Upper lobe of left lung (tissue), 6 donors: ENCODE data around the gene USP33. TPM values are rescaled to one million over a fixed set of nuclear protein-coding genes. Genes with fewer than 3 reads are reported as not detected.
"Not testable (repeated sequence)": the region's sequence is repeated elsewhere in the genome, so short reads cannot be mapped to it uniquely, and the experiment has no call there.

Experiments
- ATAC-seq, 2 donors: fragments of 200-7000 bp; cut with Tn5 transposase; one replicate each; pipeline ENCODE4 v1.9.1; 2022; ENCODE audit warnings: mild to moderate bottlenecking in 2 of 2, moderate library complexity in 2 of 2; ENCODE audit not compliant: low FRiP score in 2 of 2
- DNase-seq, 2 donors: peaks; one replicate each; pipeline ENCODE4 v3.0.0-alpha.2; 2019 to 2020
- H3K27ac ChIP-seq, 4 donors: fragments of 200-600 bp; sonication (generic); one replicate each; pipeline ENCODE4 v1.5.1; 2016 to 2019
- H3K27me3 ChIP-seq, 4 donors: fragments of 200-600 bp; sonication (generic); one replicate each; pipeline ENCODE4 v1.5.1; 2017 to 2019
- H3K36me3 ChIP-seq, 4 donors: fragments of 200-600 bp; sonication (generic); one replicate each; pipeline ENCODE4 v1.5.1; 2016 to 2019
- H3K4me1 ChIP-seq, 4 donors: fragments of 200-600 bp; sonication (generic); one replicate each; pipeline ENCODE4 v1.5.1; 2018 to 2019
- H3K4me3 ChIP-seq, 4 donors: fragments of 200-600 bp; sonication (generic); one replicate each; pipeline ENCODE4 v1.5.1; 2017 to 2019; ENCODE audit warnings: mild to moderate bottlenecking in 2 of 4, moderate library complexity in 1 of 4
- H3K9me3 ChIP-seq, 4 donors: fragments of 200-600 bp; sonication (generic); one replicate each; pipeline ENCODE4 v1.5.1; 2018 to 2019
- EP300 ChIP-seq, 4 donors: sonication (generic); formaldehyde crosslinking; IDR thresholded peaks; one replicate each; pipeline ENCODE4 v1.5.1; 2017; ENCODE audit warnings: antibody characterized with exemption in 4 of 4, control low read depth in 2 of 4
- POLR2A ChIP-seq, 4 donors: fragments of 450-650 bp; IDR thresholded peaks; one replicate each; pipeline ENCODE4 v1.5.1; 2016 to 2017; ENCODE audit warnings: antibody characterized with exemption in 4 of 4, mild to moderate bottlenecking in 2 of 4
- POLR2AphosphoS5 ChIP-seq, 2 donors: sonication (generic); formaldehyde crosslinking; IDR thresholded peaks; one replicate each; pipeline ENCODE4 v1.5.1; 2017; ENCODE audit warnings: antibody characterized with exemption in 2 of 2
- WGBS, 2 donors: methylation state at CpG; one replicate each; pipeline ENCODE4 v1.1.5; 2017 to 2018; 5-methylcytosine and 5-hydroxymethylcytosine counted together
- total RNA-seq, 6 donors: library from RNA; depleted of rRNA in 4 of 6; stranded (reverse); fragments of >200 nt in 4 of 6; gene quantifications; one replicate each; pipeline versions ENCODE4 v1.1.0 to v1.2.1, GENCODE V29; 2016 to 2021
- TF ChIP-seq, protein P1 (sequence below), 6 experiments: fragments of 450-650 bp in 4 of 6; fragments of 200-600 bp in 2 of 6; sonication (generic) in 2 of 6; IDR thresholded peaks; one replicate each; pipeline ENCODE4 v1.5.1; 2016 to 2019; ENCODE audit warnings: antibody characterized with exemption in 6 of 6
- donor health status: DM: no; HTN: no; CAD: no; lungs with moderate emphysema.
- donor health status: DM: no; HTN: yes; CAD: no; lungs with severe emphysema.

The USP33 gene
- total RNA-seq, 6 donors from 2014 or later, result 46.3 to 107 (median 58.7) TPM

- no peak overlapping the region for H3K4me3 ChIP-seq
- H3K27ac ChIP-seq, result no peak overlapping the region
- H3K27me3 ChIP-seq, result no peaks in the 10 kb centered on the region
- no peak for DNase-seq
- peaks cover 0 to 20% (median 12%) of the 10 kb centered on the region in 4 donors for H3K9me3 ChIP-seq
- ATAC-seq, result no peak
- H3K4me1 ChIP-seq, result no peaks in the 10 kb centered on the region
- WGBS, 2 donors, result 95 to 99% methylated on average over 2 of the region's 2 CpGs
- peaks cover 0 to 15% (median 7%) of the 10 kb centered on the region in 4 donors for H3K36me3 ChIP-seq
- TF ChIP-seq POLR2AphosphoS5 (IDR thresholded peaks at IDR 0.05), result no peak
- TF ChIP-seq POLR2A (IDR thresholded peaks at IDR 0.05), result no peak
- TF ChIP-seq, protein P1, sequence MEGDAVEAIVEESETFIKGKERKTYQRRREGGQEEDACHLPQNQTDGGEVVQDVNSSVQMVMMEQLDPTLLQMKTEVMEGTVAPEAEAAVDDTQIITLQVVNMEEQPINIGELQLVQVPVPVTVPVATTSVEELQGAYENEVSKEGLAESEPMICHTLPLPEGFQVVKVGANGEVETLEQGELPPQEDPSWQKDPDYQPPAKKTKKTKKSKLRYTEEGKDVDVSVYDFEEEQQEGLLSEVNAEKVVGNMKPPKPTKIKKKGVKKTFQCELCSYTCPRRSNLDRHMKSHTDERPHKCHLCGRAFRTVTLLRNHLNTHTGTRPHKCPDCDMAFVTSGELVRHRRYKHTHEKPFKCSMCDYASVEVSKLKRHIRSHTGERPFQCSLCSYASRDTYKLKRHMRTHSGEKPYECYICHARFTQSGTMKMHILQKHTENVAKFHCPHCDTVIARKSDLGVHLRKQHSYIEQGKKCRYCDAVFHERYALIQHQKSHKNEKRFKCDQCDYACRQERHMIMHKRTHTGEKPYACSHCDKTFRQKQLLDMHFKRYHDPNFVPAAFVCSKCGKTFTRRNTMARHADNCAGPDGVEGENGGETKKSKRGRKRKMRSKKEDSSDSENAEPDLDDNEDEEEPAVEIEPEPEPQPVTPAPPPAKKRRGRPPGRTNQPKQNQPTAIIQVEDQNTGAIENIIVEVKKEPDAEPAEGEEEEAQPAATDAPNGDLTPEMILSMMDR (IDR thresholded peaks at IDR 0.05), result no peak
- no peak for TF ChIP-seq EP300 (IDR thresholded peaks at IDR 0.05)
Observed at GRCh38 chr1:77649127-77649526, 110.5 kb downstream of the USP33 start.

DNA sequence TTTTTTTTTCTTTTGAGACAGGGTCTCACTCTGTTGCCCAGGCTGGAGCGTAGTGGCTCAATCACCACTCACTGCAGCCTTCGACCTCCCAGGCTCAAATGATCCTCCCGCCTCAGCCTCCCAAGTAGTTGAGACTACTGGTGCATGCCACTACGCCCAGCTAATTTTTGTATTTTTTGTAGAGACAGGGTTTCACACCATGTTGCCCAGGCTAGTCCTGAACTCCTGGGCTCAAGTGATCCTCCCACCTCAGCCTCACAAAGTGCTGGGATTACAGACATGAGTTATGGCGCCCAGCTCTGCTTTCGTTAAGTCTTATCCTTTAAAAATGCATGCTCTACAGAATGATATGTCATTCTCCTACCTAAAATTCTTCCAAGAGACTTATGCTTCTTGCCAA is 113.4 kb downstream of the USP33 start:
- 96 to 98% methylated on average over 6 of the region's 6 CpGs for WGBS, 2 donors
- H3K36me3 ChIP-seq, result peaks cover 2 to 15% (median 8%) of the 10 kb centered on the region in 4 donors
- not testable (repeated sequence) for ATAC-seq, H3K4me3 ChIP-seq, H3K4me1 ChIP-seq, H3K27ac ChIP-seq, DNase-seq, H3K27me3 ChIP-seq
- peaks cover 0 to 20% (median 12%) of the 10 kb centered on the region in 4 donors for H3K9me3 ChIP-seq

Other genes starting within 250 kb of the USP33 start
- gene ZZZ3, start 77.2 kb downstream of the USP33 start, total RNA-seq, result 100 to 1,000 TPM in 1 of 6 donors, 10 to 100 TPM in 5; 15.3 to 141 (median 41.9) TPM
- 10 to 100 TPM in 5 of 6 donors, 1 to 10 TPM in 1; 7.7 to 19.2 (median 13.5) TPM for gene MIGA1, start 19.8 kb upstream of the USP33 start, total RNA-seq
- gene NEXN, start 128.8 kb upstream of the USP33 start, total RNA-seq, result 10 to 100 TPM; 13.0 to 60.8 (median 28.2) TPM
- 100 to 1,000 TPM in 2 of 6 donors, 10 to 100 TPM in 4; 75.6 to 161 (median 87.1) TPM for gene FUBP1, start 219.2 kb upstream of the USP33 start, total RNA-seq
- gene DNAJB4, start 245.1 kb upstream of the USP33 start, total RNA-seq, result 10 to 100 TPM; 20.0 to 49.5 (median 22.0) TPM